GM23338 (cell line): ENCODE measurements around the gene BHLHA15. TPM values are rescaled to one million over a fixed set of nuclear protein-coding genes. Genes with fewer than 3 reads are reported as not detected.

ENCODE experiments used
- ATAC-seq: fragments of 200-7000 bp; cut with Tn5 transposase; 3 replicates; pipeline ENCODE4 v1.9.1; 2020
- DNase-seq: peaks from one replicate; pipeline ENCODE4 v3.0.0-alpha.2; 2015; ENCODE audit warnings: low spot score
- H2AFZ ChIP-seq: fragments of 200-600 bp; sonication (generic); 2 replicates; pipeline ENCODE4 v1.8.0; 2016; ENCODE audit warnings: antibody characterized with exemption, mild to moderate bottlenecking, moderate library complexity
- H3F3A ChIP-seq: fragments of 200-600 bp; sonication (generic); replicated peaks from 2 replicates; pipeline ENCODE4 v1.8.0; 2017; ENCODE audit warnings: antibody characterized with exemption, mixed run types, low read depth
- H3K27ac ChIP-seq: fragments of 200-600 bp; sonication (generic); 2 replicates; pipeline ENCODE4 v1.6.1; 2016; ENCODE audit warnings: low read depth
- H3K27me3 ChIP-seq: fragments of 200-600 bp; sonication (generic); 2 replicates; pipeline ENCODE4 v1.8.0; 2016; ENCODE audit warnings: mild to moderate bottlenecking, mixed run types, moderate library complexity; ENCODE audit not compliant: insufficient read depth
- H3K36me3 ChIP-seq: fragments of 200-600 bp; sonication (generic); 2 replicates; pipeline ENCODE4 v1.8.0; 2016; ENCODE audit warnings: mild to moderate bottlenecking; ENCODE audit not compliant: insufficient read depth
- H3K4me1 ChIP-seq: fragments of 200-600 bp; sonication (generic); 2 replicates; pipeline ENCODE4 v1.8.0; 2016; ENCODE audit warnings: mild to moderate bottlenecking, moderate library complexity; ENCODE audit not compliant: insufficient read depth
- H3K4me2 ChIP-seq: fragments of 200-600 bp; sonication (generic); 2 replicates; pipeline ENCODE4 v1.7.1; 2017; ENCODE audit warnings: mixed run types
- H3K4me3 ChIP-seq: fragments of 200-600 bp; sonication (generic); 2 replicates; pipeline ENCODE4 v1.6.1; 2016; ENCODE audit warnings: mixed run types
- H3K79me2 ChIP-seq: fragments of 200-600 bp; sonication (generic); replicated peaks from 2 replicates; pipeline ENCODE4 v1.8.0; 2017; ENCODE audit warnings: mild to moderate bottlenecking; ENCODE audit not compliant: insufficient read depth
- H3K9me2 ChIP-seq: fragments of 200-600 bp; sonication (generic); 2 replicates; pipeline ENCODE4 v1.8.0; 2017; ENCODE audit not compliant: insufficient read depth
- H4K20me1 ChIP-seq: fragments of 200-600 bp; sonication (generic); replicated peaks from 2 replicates; pipeline ENCODE4 v1.8.0; 2017; ENCODE audit warnings: mild to moderate bottlenecking; ENCODE audit not compliant: insufficient read depth
- H3K27ac Mint-ChIP-seq: 2 replicates; pipeline ENCODE4 v1.8.0; 2020; ENCODE audit warnings: inconsistent platforms, mild to moderate bottlenecking, moderate library complexity, mixed read lengths
- H3K27me3 Mint-ChIP-seq: 3 replicates; pipeline ENCODE4 v1.8.0; 2022; ENCODE audit warnings: low read depth, mild to moderate bottlenecking, moderate library complexity, mixed read lengths, inconsistent platforms; ENCODE audit not compliant: insufficient read depth, poor library complexity
- H3K36me3 Mint-ChIP-seq: 3 replicates; pipeline ENCODE4 v1.8.0; 2021; ENCODE audit warnings: low read depth, mild to moderate bottlenecking, inconsistent platforms, moderate library complexity, mixed read lengths
- H3K4me1 Mint-ChIP-seq: 3 replicates; pipeline ENCODE4 v1.8.0; 2020; ENCODE audit warnings: mild to moderate bottlenecking, inconsistent platforms, mixed read lengths
- H3K4me3 Mint-ChIP-seq: 3 replicates; pipeline ENCODE4 v1.8.0; 2021; ENCODE audit warnings: moderate library complexity, mild to moderate bottlenecking, inconsistent platforms, mixed read lengths
- H3K9me3 Mint-ChIP-seq: 3 replicates; pipeline ENCODE4 v1.8.0; 2020; ENCODE audit warnings: moderate library complexity, mild to moderate bottlenecking, inconsistent platforms, mixed read lengths
- CREB1 ChIP-seq: fragments of 250-450 bp; sonication (Bioruptor Pico); IDR thresholded peaks from 2 replicates; pipeline ENCODE4 v1.5.0; 2020; ENCODE audit warnings: low read depth, mild to moderate bottlenecking, moderate library complexity
- ETS1 ChIP-seq: IDR thresholded peaks from 2 replicates; pipeline ENCODE4 v1.6.1; 2016; ENCODE audit warnings: antibody characterized with exemption
- EZH2 ChIP-seq: fragments of 200-600 bp; sonication (generic); IDR thresholded peaks from one replicate; pipeline ENCODE4 v1.8.0; 2017; ENCODE audit warnings: antibody characterized with exemption, mild to moderate bottlenecking, low read depth; ENCODE audit not compliant: unreplicated experiment
- EZH2phosphoT487 ChIP-seq: fragments of 200-600 bp; sonication (generic); IDR thresholded peaks from one replicate; pipeline ENCODE4 v1.8.1; 2018; ENCODE audit warnings: antibody characterized with exemption; ENCODE audit not compliant: unreplicated experiment
- JUNB ChIP-seq: IDR thresholded peaks from one replicate; pipeline ENCODE4 v1.6.1; 2016; ENCODE audit warnings: antibody characterized with exemption; ENCODE audit not compliant: unreplicated experiment
- NANOG ChIP-seq: IDR thresholded peaks from 2 replicates; pipeline ENCODE4 v1.6.1; 2016; ENCODE audit warnings: antibody characterized with exemption, borderline replicate concordance
- POLR2AphosphoS5 ChIP-seq: IDR thresholded peaks from 2 replicates; pipeline ENCODE4 v1.6.1; 2016; ENCODE audit warnings: antibody characterized with exemption, low read depth
- STAT1 ChIP-seq: IDR thresholded peaks from one replicate; pipeline ENCODE4 v1.6.1; 2016; ENCODE audit warnings: antibody characterized with exemption; ENCODE audit not compliant: unreplicated experiment
- ZNF114 ChIP-seq: fragments of 250-450 bp; sonication (Bioruptor Pico); IDR thresholded peaks from 2 replicates; pipeline ENCODE4 v1.5.0; 2020; ENCODE audit warnings: mild to moderate bottlenecking, moderate library complexity
- ZNF331 ChIP-seq: fragments of 250-450 bp; sonication (Bioruptor Pico); IDR thresholded peaks from 2 replicates; pipeline ENCODE4 v1.5.0; 2020; ENCODE audit warnings: low read depth, mild to moderate bottlenecking, moderate library complexity
- ZNF462 ChIP-seq: fragments of 250-450 bp; sonication (Bioruptor Pico); IDR thresholded peaks from 2 replicates; pipeline ENCODE4 v1.5.0; 2020; ENCODE audit warnings: mild to moderate bottlenecking, moderate library complexity
- polyA plus RNA-seq: library from polyadenylated mRNA; unstranded; fragments of >200 nt; fragmentation: Nextera tagmentation; extraction: Ambion mirVana; gene quantifications from 2 replicates; pipeline ENCODE4 v1.2.1, GENCODE V29; 2016
- total RNA-seq: library from RNA; depleted of rRNA; stranded (reverse); fragments of >200 nt; shearing (Covaris generic); gene quantifications from 2 replicates; pipeline ENCODE4 v1.2.3, GENCODE V29; 2014
- TF ChIP-seq, protein P1 (sequence below): IDR thresholded peaks from one replicate; pipeline ENCODE4 v1.6.1; 2018; ENCODE audit warnings: antibody characterized with exemption; ENCODE audit not compliant: unreplicated experiment

The BHLHA15 gene
- total and polyA plus RNA-seq, 2 experiments from 2014 or later = 1.4 to 8.3 TPM

DNA sequence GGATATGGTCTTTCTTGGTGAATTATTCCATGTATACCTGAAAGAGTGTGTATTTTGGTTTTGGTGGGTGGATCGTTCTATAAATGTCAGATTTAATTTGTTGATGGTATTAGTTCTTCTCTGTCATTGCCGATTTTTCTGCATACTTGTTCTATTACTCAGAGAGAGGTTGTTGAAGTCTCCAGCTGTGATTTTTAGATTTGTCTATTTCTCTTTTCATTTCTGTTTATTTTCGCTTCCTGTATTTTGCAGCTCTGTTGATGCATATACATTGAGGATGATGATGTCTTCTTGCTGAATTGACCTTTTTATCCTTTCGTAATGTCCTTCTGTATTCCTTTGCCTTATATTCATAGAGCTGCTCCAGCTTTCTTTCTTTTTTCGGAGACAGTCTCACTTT, 12.1 kb upstream of the BHLHA15 start:
- peaks cover under 1% of the 10 kb centered on the region for H3K27me3 Mint-ChIP-seq
- no peak overlapping the region for H3K27ac Mint-ChIP-seq
- DNase-seq (no peak), ATAC-seq (no peak)
- H3K4me1 ChIP-seq = no peaks in the 10 kb centered on the region
- H3F3A ChIP-seq = no peaks in the 10 kb centered on the region
- peaks cover 45% of the 10 kb centered on the region for H3K79me2 ChIP-seq
- no peak overlapping the region for H3K4me2 ChIP-seq
- no peaks in the 10 kb centered on the region for H3K27me3 ChIP-seq
- no peaks in the 10 kb centered on the region for H3K9me2 ChIP-seq
- no peak overlapping the region for H3K27ac ChIP-seq
- H3K36me3 ChIP-seq = no peaks in the 10 kb centered on the region
- no peaks in the 10 kb centered on the region; the same call in none of the 2 replicates for H4K20me1 ChIP-seq
- TF ChIP-seq POLR2AphosphoS5 (no peak), ETS1 (no peak), CREB1 (CRISPR knock-in tag) (no peak), STAT1 (no peak), ZNF331 (CRISPR knock-in tag) (no peak), EZH2 (no peak), JUNB (no peak), ZNF114 (CRISPR knock-in tag) (no peak), NANOG (no peak), EZH2phosphoT487 (no peak)
- TF ChIP-seq, protein P1, sequence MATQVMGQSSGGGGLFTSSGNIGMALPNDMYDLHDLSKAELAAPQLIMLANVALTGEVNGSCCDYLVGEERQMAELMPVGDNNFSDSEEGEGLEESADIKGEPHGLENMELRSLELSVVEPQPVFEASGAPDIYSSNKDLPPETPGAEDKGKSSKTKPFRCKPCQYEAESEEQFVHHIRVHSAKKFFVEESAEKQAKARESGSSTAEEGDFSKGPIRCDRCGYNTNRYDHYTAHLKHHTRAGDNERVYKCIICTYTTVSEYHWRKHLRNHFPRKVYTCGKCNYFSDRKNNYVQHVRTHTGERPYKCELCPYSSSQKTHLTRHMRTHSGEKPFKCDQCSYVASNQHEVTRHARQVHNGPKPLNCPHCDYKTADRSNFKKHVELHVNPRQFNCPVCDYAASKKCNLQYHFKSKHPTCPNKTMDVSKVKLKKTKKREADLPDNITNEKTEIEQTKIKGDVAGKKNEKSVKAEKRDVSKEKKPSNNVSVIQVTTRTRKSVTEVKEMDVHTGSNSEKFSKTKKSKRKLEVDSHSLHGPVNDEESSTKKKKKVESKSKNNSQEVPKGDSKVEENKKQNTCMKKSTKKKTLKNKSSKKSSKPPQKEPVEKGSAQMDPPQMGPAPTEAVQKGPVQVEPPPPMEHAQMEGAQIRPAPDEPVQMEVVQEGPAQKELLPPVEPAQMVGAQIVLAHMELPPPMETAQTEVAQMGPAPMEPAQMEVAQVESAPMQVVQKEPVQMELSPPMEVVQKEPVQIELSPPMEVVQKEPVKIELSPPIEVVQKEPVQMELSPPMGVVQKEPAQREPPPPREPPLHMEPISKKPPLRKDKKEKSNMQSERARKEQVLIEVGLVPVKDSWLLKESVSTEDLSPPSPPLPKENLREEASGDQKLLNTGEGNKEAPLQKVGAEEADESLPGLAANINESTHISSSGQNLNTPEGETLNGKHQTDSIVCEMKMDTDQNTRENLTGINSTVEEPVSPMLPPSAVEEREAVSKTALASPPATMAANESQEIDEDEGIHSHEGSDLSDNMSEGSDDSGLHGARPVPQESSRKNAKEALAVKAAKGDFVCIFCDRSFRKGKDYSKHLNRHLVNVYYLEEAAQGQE = no peak
- no peaks in the 10 kb centered on the region for H3K4me1 Mint-ChIP-seq
- H3K9me3 Mint-ChIP-seq = no peaks in the 10 kb centered on the region; the same call in 2 of the 3 replicates
- no peak overlapping the region for H2AFZ ChIP-seq
- no peak overlapping the region for H3K4me3 Mint-ChIP-seq
- peaks cover 9% of the 10 kb centered on the region for H3K36me3 Mint-ChIP-seq
- H3K4me3 ChIP-seq = no peak overlapping the region

DNA sequence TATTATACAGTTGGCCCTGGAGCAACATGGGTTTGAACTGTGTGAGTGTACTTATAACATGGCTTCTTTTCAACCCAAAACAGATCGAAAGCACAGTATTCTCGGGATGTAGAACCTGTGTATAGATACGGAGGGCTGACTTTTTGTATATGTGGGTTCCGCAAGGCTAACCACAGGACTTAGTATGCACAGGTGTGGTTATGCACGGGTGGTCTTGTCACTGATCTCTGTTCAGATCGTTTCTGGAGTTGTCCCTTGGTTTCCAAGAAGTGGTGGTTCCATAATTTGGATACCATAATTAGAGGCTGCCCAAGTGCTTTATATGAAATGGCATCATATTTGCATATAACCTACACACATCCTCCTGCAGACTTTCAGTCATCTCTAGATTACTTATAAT, 10.9 kb upstream of the BHLHA15 start:
- no peaks in the 10 kb centered on the region for H3K4me1 Mint-ChIP-seq
- Histone ChIP-seq H3K4me2 (no peak overlapping the region), H3K27ac (no peak overlapping the region), H2AFZ (no peak overlapping the region), H3K4me3 (no peak overlapping the region), H3K27me3 (no peaks in the 10 kb centered on the region), H3K9me2 (no peaks in the 10 kb centered on the region), H3K4me1 (no peaks in the 10 kb centered on the region), H3F3A (no peaks in the 10 kb centered on the region), H4K20me1 (no peaks in the 10 kb centered on the region; the same call in none of the 2 replicates), H3K79me2 (peaks cover 45% of the 10 kb centered on the region), H3K36me3 (no peaks in the 10 kb centered on the region)
- peaks cover 5% of the 10 kb centered on the region; the same call in 2 of the 3 replicates for H3K36me3 Mint-ChIP-seq
- ATAC-seq = no peak
- no peaks in the 10 kb centered on the region; the same call in 2 of the 3 replicates for H3K9me3 Mint-ChIP-seq
- H3K27me3 Mint-ChIP-seq = peaks cover 1% of the 10 kb centered on the region
- no peak overlapping the region for H3K4me3 Mint-ChIP-seq
- no peak overlapping the region for H3K27ac Mint-ChIP-seq
- DNase-seq = no peak
- TF ChIP-seq EZH2 = no peak
- no peak for TF ChIP-seq CREB1 (CRISPR knock-in tag)
- no peak for TF ChIP-seq JUNB
- no peak for TF ChIP-seq STAT1
- TF ChIP-seq ZNF331 (CRISPR knock-in tag) = no peak
- no peak for TF ChIP-seq ZNF114 (CRISPR knock-in tag)
- TF ChIP-seq ZNF462 = no peak
- no peak for TF ChIP-seq NANOG
